GM10266 (cell line): ENCODE results near the gene C17orf67.

Source experiments
- DNase-seq: peaks from one replicate; pipeline ENCODE4 v3.0.0; 2012; ENCODE audit errors: extremely low spot score
- TF ChIP-seq, protein P1 (sequence below): IDR thresholded peaks from 2 replicates; pipeline ENCODE4 v1.5.1; 2012; ENCODE audit warnings: mild to moderate bottlenecking, low read depth; ENCODE audit not compliant: control insufficient read depth, insufficient read depth; ENCODE audit errors: missing control alignments

C17orf67 gene

DNA sequence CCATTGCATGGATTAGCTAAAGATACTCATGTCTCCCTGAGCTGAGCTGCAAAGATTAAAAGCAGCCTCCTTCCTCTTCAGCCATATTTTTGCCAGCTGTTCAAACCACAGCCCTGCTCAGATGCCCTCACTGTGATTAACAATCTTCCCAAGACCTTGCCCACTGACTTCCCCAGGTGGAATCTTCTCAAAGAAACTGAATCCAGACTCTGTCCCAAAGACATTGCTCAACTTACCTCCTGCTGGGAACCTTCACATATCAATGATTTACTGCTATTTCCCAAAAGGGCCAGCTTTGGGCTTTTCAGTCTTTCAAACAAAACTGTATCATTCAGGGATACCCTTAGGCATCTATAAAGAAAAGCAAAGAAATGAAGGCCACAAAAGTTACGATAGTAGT lies 9.2 kb downstream of the C17orf67 start:
- TF ChIP-seq, protein P1, sequence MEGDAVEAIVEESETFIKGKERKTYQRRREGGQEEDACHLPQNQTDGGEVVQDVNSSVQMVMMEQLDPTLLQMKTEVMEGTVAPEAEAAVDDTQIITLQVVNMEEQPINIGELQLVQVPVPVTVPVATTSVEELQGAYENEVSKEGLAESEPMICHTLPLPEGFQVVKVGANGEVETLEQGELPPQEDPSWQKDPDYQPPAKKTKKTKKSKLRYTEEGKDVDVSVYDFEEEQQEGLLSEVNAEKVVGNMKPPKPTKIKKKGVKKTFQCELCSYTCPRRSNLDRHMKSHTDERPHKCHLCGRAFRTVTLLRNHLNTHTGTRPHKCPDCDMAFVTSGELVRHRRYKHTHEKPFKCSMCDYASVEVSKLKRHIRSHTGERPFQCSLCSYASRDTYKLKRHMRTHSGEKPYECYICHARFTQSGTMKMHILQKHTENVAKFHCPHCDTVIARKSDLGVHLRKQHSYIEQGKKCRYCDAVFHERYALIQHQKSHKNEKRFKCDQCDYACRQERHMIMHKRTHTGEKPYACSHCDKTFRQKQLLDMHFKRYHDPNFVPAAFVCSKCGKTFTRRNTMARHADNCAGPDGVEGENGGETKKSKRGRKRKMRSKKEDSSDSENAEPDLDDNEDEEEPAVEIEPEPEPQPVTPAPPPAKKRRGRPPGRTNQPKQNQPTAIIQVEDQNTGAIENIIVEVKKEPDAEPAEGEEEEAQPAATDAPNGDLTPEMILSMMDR: no peak
- no peak for DNase-seq

DNA sequence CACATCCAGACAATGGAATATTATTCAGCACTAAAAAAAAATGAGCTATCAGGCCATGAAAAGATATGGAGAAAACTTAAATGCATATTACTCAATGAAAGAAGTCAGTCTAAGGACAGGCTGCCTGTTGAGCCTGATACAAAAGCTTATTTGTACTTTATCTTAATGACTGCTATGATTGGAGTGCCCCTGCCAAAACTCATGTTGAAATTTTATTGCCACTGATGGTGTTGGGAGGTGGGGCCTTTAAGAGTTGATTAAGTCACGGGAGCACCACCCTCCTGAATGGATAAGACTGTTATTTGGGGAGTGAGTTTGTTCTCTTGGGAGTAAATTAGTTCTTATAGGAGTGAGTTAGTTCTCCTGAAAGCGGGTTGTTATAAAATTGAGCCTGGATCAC lies 9.9 kb downstream of the C17orf67 start:
- DNase-seq: no peak
- TF ChIP-seq, protein P1: no peak

DNA sequence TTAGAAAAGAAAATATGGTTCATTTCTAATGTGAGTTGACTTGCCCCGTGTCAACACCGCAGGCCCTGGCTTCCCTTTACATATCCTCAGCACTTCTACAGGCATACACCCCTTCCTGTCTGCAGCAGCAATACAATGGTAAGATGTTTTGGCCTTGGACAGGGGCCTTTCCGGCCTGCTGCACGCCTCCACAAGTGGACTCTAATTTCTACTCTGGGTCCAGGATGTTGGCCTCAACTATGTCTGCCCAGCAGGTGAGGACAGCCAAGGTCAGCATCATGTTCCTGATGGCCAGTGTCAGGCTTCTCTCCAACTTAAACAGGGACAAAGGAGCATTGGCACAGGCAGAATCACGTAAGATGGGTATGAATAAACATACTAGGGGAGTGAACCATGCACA lies 11.0 kb downstream of the C17orf67 start:
- TF ChIP-seq, protein P1: no peak
- no peak for DNase-seq

DNA sequence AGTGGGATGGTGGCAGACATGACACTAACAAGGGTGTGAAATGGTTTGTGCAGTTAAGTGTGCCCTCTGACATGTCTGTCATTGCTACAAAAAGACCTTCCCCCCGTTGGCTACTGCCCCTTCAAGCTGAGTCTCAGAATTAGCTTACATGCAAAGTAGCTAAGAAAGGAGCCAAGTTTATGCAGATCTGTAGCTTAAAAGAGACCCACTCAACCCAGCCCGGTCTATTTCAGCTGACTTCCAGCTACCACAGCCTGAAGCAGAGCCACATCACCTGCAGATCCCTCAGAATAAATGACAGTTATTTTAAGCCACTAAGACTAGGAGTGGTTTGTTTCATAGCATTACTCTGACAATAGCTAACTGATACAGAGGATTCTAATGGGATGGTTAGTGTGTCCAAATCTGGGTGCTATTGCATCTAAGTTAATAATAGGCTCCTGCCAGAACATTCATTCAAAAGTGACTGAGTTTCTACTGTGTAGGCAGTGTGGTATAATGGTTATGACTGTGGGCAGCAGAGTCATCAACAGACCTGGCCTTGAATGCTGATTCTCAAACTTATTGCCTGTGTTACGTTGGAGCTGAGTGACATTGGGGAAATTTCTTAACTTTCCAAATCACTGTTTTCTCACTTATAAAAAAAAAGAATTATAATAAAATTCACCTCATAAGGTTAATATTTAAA lies 11.7 kb downstream of the C17orf67 start:
- no peak for DNase-seq
- TF ChIP-seq, protein P1: no peak

DNA sequence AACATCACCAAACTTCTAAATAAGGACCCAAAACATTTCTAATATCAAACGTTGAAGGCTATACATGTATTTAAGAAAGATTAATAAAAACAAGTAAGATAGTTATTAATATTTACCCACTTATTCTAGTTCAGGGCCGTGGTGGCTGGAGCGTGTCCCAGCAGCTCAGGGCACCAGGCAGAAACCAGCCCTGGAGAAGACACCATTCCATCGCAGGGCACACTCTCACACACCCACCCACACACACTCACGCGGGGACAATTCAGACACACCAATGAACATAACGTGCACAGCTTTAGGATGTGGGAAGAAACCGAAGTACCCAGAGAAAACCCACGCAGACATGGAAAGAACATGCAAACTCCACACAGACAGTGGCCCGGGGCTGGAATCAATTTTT lies 13.5 kb downstream of the C17orf67 start:
- no peak for DNase-seq
- TF ChIP-seq, protein P1: no peak

DNA sequence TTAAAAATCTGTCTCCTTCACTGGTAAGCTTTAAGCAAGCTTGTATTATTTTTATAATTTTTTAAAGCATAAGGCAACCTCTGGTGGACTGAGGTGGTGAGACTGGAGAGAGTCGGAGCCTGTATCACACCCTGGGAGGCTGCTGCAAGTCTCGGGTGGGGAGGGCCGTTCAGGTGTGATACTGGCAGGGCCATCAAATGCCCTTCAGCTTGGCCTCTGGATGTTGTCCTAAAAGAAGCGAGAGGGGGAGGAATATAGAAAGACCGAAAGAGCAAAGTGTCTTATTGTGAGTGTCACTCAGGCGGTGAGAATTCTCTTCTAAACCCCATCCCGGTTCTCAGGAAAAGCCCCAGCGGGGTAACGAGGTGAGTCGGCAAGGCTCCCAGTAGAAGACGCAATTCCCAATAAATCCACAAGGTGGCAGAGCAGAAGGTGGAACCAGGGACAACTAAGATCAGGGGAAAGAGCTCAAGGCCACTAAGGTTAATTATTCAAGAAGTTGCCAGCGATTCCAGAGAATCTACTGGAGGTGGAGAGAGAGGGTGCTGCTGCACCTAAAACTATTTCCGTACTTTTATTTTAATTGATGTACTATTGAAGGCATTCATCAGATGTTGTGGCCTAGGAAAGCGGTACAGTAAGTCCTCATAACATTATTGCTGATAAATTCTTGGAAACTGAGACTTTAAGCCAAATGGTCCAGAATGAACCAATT lies 14.1 kb downstream of the C17orf67 start:
- DNase-seq: peak; percentile 78
- TF ChIP-seq, protein P1: peak; percentile 83

DNA sequence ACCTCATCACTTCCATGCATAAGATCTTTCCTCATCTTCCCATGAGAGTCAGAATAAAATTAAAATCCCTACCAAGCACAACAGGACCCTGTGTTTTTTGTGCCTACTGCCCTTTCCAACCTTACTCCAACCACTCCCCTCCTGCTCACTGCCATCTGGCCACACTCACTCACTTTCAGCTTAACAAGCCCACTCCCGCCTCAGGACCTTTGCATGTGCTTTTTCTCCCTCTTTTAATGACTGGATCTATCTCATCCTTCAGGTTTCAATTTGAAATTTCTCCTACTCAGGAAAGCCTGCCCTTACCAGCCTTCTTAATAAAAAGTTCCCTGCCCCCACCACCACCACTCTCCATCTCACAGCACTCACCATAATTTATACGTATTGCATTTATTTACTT lies 14.7 kb downstream of the C17orf67 start:
- no peak for DNase-seq
- TF ChIP-seq, protein P1: no peak
